ENCODE measurements around the gene NUP50.

The NUP50 gene

GRCh38 chr22:45163451-45164269 is at the start of gene NUP50:
TSS of gene NUP50 (plus strand) at chr22:45163925. CDS start at chr22:45168178, 4,253 bp downstream.
- DNase-seq: peak; percentile 97

GRCh38 chr22:45120440-45120839 is 43.3 kb upstream of the NUP50 start:
- DNase-seq: no peak

GRCh38 chr22:45120931-45121330 is 42.8 kb upstream of the NUP50 start:
- DNase-seq: no peak

- no peak for DNase-seq
Measured at GRCh38 chr22:45124176-45124847, 39.4 kb upstream of the NUP50 start.

- DNase-seq: no peak
Measured at GRCh38 chr22:45125188-45125587, 38.5 kb upstream of the NUP50 start.

GRCh38 chr22:45127866-45128265 is 35.9 kb upstream of the NUP50 start:
- DNase-seq: no peak

- DNase-seq: no peak
Measured at GRCh38 chr22:45129703-45130524, 33.8 kb upstream of the NUP50 start.

- no peak for DNase-seq
Measured at GRCh38 chr22:45130891-45131290, 32.8 kb upstream of the NUP50 start.

GRCh38 chr22:45131749-45132148 is 32.0 kb upstream of the NUP50 start:
- no peak for DNase-seq

GRCh38 chr22:45134313-45134712 is 29.4 kb upstream of the NUP50 start:
- no peak for DNase-seq

GRCh38 chr22:45136594-45136993 is 27.1 kb upstream of the NUP50 start:
- DNase-seq: no peak

GRCh38 chr22:45139693-45140092 is 24.0 kb upstream of the NUP50 start:
- no peak for DNase-seq

- DNase-seq: no peak
Measured at GRCh38 chr22:45142376-45142775, 21.3 kb upstream of the NUP50 start.

- DNase-seq: no peak
Measured at GRCh38 chr22:45144916-45145315, 18.8 kb upstream of the NUP50 start.

GRCh38 chr22:45149671-45150070 is 14.1 kb upstream of the NUP50 start:
- DNase-seq: no peak

GRCh38 chr22:45150139-45150538 is 13.6 kb upstream of the NUP50 start:
- DNase-seq: no peak

- DNase-seq: no peak
Measured at GRCh38 chr22:45151503-45151902, 12.2 kb upstream of the NUP50 start.

- DNase-seq: no peak
Measured at GRCh38 chr22:45154383-45154782, 9.3 kb upstream of the NUP50 start.

- no peak for DNase-seq
Measured at GRCh38 chr22:45155050-45155840, 8.5 kb upstream of the NUP50 start.

GRCh38 chr22:45157907-45158306 is 5.8 kb upstream of the NUP50 start:
- no peak for DNase-seq

GRCh38 chr22:45159652-45160462 is 3.9 kb upstream of the NUP50 start:
- DNase-seq: no peak

- DNase-seq: no peak
Measured at GRCh38 chr22:45162531-45162930, 1.2 kb upstream of the NUP50 start.
